Measurements from ENCODE around the gene GALNT14. TPM values are rescaled to one million over a fixed set of nuclear protein-coding genes. Genes with fewer than 3 reads are reported as not detected.

GALNT14 gene
- total and polyA plus RNA-seq, 2 of the 8 experiments (the other 6 are each of a cell fraction or from before 2014, with no cell fraction given) = 13.0 to 13.7 TPM

DNA sequence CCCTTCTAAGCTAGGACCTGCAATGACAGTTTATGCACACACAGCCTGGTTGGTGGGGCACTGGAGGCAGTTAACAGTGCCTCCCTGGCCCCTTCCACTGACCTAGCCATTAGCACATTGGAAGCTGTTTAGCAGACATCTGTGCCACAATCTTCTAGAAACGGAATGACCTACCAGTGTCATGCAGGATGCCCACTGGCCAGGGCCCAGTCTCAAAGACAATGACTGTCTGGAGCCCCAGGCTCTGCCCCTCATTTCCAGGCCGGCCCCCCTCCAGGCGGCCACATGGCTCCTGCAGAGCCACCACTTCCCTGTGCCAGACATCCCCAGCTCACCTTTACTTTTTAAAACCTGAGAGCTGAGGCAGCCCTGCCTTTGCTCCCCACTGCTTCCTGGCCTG is 207.5 kb downstream of the GALNT14 start:
- DNase-seq (ENCODE audit: low read depth in 1 of 2, low spot score in 2 of 2) = no peak
- Histone ChIP-seq H3K4ac (replicated peaks; ENCODE audit: insufficient read length, low read depth, low read length) (no peak overlapping the region), H3K36me3 (ENCODE audit: control insufficient read depth in 2 of 4, insufficient read depth in 4 of 4, low read length in 3 of 4) (peaks cover 0 to 2% (median 0%) of the 10 kb centered on the region in 4 experiments; a peak in 1 of 8 replicates), H3K18ac (ENCODE audit: extremely low read depth, low read length) (no peak overlapping the region), H4K5ac (ENCODE audit: insufficient read length, low read depth, low read length) (no peak overlapping the region), H3K4me3 (ENCODE audit: extremely low read depth in 1 of 4, insufficient read depth in 2 of 4, low read depth in 3 of 4, low read length in 4 of 4) (no peak overlapping the region), H2BK12ac (ENCODE audit: low read depth, low read length) (no peak overlapping the region), H3K14ac (ENCODE audit: insufficient read length) (no peak overlapping the region), H3K4me1 (replicated peaks in 1 of 4; ENCODE audit: control insufficient read depth in 3 of 4, insufficient read depth in 4 of 4, low read length in 3 of 4) (no peaks in the 10 kb centered on the region; a peak in 1 of 7 replicates), H2BK5ac (ENCODE audit: low read depth, low read length) (no peak overlapping the region), H2BK20ac (ENCODE audit: low read length) (no peak overlapping the region), H3K9ac (replicated peaks in 1 of 4; ENCODE audit: extremely low read depth in 1 of 4, low read depth in 3 of 4, low read length in 3 of 4) (no peak overlapping the region), H3K23ac (ENCODE audit: insufficient read length) (no peak overlapping the region), H3K4me2 (ENCODE audit: insufficient read depth in 1 of 2, low read depth in 2 of 2, low read length in 2 of 2) (no peak overlapping the region), H2AK5ac (ENCODE audit: low read depth, low read length) (no peak overlapping the region), H4K91ac (replicated peaks; ENCODE audit: insufficient read length, low read length) (no peak overlapping the region), H3K27ac (ENCODE audit: low read depth, low read length) (no peak overlapping the region), H2BK120ac (replicated peaks; ENCODE audit: low read depth, low read length) (no peak overlapping the region), H3K79me1 (ENCODE audit: low read depth, low read length) (no peaks in the 10 kb centered on the region), H4K8ac (ENCODE audit: extremely low read depth, insufficient read depth, low read length) (no peak overlapping the region), H2AFZ (ENCODE audit: low read length) (no peak overlapping the region), H3K27me3 (replicated peaks in 1 of 4; ENCODE audit: control insufficient read depth in 3 of 4, extremely low read depth in 1 of 4, insufficient read depth in 3 of 4, low read length in 3 of 4) (peaks cover 0 to 2% (median 0%) of the 10 kb centered on the region in 4 experiments; a peak in 1 of 7 replicates), H3K23me2 (ENCODE audit: low read depth, low read length) (no peaks in the 10 kb centered on the region; the same call in 1 of the 2 replicates), H3K9me3 (ENCODE audit: insufficient read depth in 2 of 2, low read depth in 1 of 2, low read length in 1 of 2) (no peaks in the 10 kb centered on the region), H4K20me1 (replicated peaks in 1 of 2; ENCODE audit: control insufficient read depth in 1 of 2, insufficient read depth in 2 of 2, low read length in 2 of 2) (no peaks in the 10 kb centered on the region), H3K56ac (replicated peaks; ENCODE audit: insufficient read length, low read depth, low read length) (no peak overlapping the region), H2BK15ac (ENCODE audit: low read length) (no peak overlapping the region), H3K79me2 (ENCODE audit: control insufficient read depth in 1 of 2, insufficient read depth in 2 of 2, low read length in 2 of 2) (no peaks in the 10 kb centered on the region)
- 79% methylated on average over 3 of the region's 3 CpGs; no CpG with 5 or more reads in 1 of the 2 experiments for WGBS, 2 experiments (ENCODE audit: extremely low coverage in 1 of 2, insufficient coverage in 1 of 2, insufficient read length in 1 of 2, insufficient replicate concordance in 2 of 2, low coverage in 1 of 2, low lambda C conversion rate in 2 of 2, missing lambda C conversion rate in 1 of 2)
- ChIA-PET POLR2A (ENCODE audit: partially characterized antibody) (no interaction called here), CTCF (ENCODE audit: partially characterized antibody) (interaction anchor here (0.5 to 1.4 kb wide), 4 partner anchors 9 to 612 kb away, joined by 3 to 5 read pairs (median 4); no protein-coding TSS in a partner anchor)
- no peak for FAIRE-seq
- TF ChIP-seq, protein P1, sequence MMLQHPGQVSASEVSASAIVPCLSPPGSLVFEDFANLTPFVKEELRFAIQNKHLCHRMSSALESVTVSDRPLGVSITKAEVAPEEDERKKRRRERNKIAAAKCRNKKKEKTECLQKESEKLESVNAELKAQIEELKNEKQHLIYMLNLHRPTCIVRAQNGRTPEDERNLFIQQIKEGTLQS (IDR thresholded peaks at IDR 0.05; ENCODE audit: insufficient read depth, low read depth, low read length) = no peak
- TF ChIP-seq, protein P2, sequence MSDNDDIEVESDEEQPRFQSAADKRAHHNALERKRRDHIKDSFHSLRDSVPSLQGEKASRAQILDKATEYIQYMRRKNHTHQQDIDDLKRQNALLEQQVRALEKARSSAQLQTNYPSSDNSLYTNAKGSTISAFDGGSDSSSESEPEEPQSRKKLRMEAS (IDR thresholded peaks at IDR 0.05) = no peak
- TF ChIP-seq JUN (IDR thresholded peaks at IDR 0.05; ENCODE audit: low read depth, low read length) (no peak), KDM1A (IDR thresholded peaks at IDR 0.05; ENCODE audit: borderline replicate concordance, low read length) (no peak), KDM5A (IDR thresholded peaks at IDR 0.05; ENCODE audit: low read length) (no peak), TCF12 (IDR thresholded peaks at IDR 0.05; ENCODE audit: low read depth, low read length) (no peak), CHD1 (IDR thresholded peaks at IDR 0.05; ENCODE audit: low read depth, low read length) (no peak), CREB1 (IDR thresholded peaks at IDR 0.05) (no peak), SAP30 (IDR thresholded peaks at IDR 0.05; ENCODE audit: insufficient read depth, insufficient replicate concordance, low read length) (no peak), JUND (IDR thresholded peaks at IDR 0.05; ENCODE audit: low read length) (no peak), SIRT6 (IDR thresholded peaks at IDR 0.05; ENCODE audit: low read length) (no peak), POLR2A (IDR thresholded peaks at IDR 0.05; ENCODE audit: control extremely low read depth in 1 of 2, low read depth in 2 of 2, low read length in 2 of 2) (no peak), SP4 (IDR thresholded peaks at IDR 0.05; ENCODE audit: low read length) (no peak), GTF2F1 (IDR thresholded peaks at IDR 0.05; ENCODE audit: borderline replicate concordance, low read depth, low read length) (no peak), EGR1 (IDR thresholded peaks at IDR 0.05; ENCODE audit: borderline replicate concordance, low read depth, low read length) (no peak)

Data from H1 (cell line).